GM12878 (cell line): ENCODE data around the gene SLAMF8.

Experiments used
- CTCF ChIP-seq, 3 experiments: IDR thresholded peaks in 2 of 3; conservative IDR thresholded peaks in 1 of 3; 2 replicates each; pipeline ENCODE4 v1.5.1; 2011; ENCODE audit warnings: low read depth in 3 of 3, low read length in 3 of 3, mild to moderate bottlenecking in 3 of 3, control low read depth in 2 of 3, moderate library complexity in 2 of 3, inconsistent platforms in 1 of 3, mixed read lengths in 1 of 3; ENCODE audit not compliant: control insufficient read depth in 2 of 3, insufficient read depth in 1 of 3; ENCODE audit errors: extremely low read depth in 1 of 3
- POLR2AphosphoS5 ChIP-seq: IDR thresholded peaks from 2 replicates; pipeline ENCODE4 v1.6.1; 2011; ENCODE audit warnings: mild to moderate bottlenecking, low read length, inconsistent platforms
- SUPT20H ChIP-seq: IDR thresholded peaks from 2 replicates; pipeline ENCODE4 v1.6.1; 2011; ENCODE audit warnings: low read depth, mild to moderate bottlenecking, low read length, moderate library complexity, borderline replicate concordance; ENCODE audit not compliant: control insufficient read depth
- USF2 ChIP-seq: IDR thresholded peaks from 2 replicates; pipeline ENCODE4 v1.6.1; 2011; ENCODE audit warnings: low read depth, low read length, improper control_type of control experiment, borderline replicate concordance
- TF ChIP-seq, protein P1 (sequence below): fragments of 450-650 bp; formaldehyde crosslinking; IDR thresholded peaks from 2 replicates; pipeline ENCODE4 v1.4.0; 2022; ENCODE audit warnings: mild to moderate bottlenecking, moderate library complexity
- TF ChIP-seq, protein P2 (sequence below): IDR thresholded peaks from 2 replicates; pipeline ENCODE4 v1.6.1; 2012; ENCODE audit warnings: low read depth, low read length, improper control_type of control experiment

DNA sequence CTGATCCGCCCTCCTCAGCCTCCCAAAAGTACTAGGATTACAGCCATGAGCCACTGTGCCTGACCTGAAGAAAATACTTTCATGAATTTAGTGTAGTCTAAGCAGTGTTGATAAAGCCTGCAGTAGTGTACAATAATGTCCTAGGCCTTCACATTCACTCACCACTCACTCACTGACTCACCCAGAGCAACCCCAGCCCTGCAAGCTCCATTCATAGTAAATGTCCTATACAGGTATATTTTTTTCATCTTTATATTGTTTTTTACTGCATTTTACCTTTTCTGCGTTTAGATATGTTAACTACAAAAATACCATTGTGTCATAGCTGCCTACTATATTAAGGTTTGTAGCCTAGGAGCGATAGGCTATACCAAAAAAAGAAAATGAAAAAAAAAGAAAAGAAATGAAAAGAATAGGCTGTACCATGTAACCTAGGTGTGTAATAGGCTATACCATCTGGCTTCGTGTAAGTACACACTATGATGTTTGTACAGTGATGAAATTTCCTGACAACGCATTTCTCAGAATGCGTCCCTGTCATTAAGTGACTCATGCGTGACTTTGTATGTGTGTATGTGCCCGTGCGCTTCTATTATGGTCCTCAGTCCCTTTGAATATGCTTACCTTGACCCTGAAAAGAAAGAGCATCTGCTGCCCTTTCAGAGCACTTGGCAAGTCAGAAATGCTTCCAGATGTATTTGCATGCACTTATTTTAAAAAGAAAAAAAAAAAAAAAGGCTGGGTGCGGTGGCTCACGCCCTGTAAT lies 9.2 kb upstream of the SLAMF8 start:
- TF ChIP-seq, protein P1, sequence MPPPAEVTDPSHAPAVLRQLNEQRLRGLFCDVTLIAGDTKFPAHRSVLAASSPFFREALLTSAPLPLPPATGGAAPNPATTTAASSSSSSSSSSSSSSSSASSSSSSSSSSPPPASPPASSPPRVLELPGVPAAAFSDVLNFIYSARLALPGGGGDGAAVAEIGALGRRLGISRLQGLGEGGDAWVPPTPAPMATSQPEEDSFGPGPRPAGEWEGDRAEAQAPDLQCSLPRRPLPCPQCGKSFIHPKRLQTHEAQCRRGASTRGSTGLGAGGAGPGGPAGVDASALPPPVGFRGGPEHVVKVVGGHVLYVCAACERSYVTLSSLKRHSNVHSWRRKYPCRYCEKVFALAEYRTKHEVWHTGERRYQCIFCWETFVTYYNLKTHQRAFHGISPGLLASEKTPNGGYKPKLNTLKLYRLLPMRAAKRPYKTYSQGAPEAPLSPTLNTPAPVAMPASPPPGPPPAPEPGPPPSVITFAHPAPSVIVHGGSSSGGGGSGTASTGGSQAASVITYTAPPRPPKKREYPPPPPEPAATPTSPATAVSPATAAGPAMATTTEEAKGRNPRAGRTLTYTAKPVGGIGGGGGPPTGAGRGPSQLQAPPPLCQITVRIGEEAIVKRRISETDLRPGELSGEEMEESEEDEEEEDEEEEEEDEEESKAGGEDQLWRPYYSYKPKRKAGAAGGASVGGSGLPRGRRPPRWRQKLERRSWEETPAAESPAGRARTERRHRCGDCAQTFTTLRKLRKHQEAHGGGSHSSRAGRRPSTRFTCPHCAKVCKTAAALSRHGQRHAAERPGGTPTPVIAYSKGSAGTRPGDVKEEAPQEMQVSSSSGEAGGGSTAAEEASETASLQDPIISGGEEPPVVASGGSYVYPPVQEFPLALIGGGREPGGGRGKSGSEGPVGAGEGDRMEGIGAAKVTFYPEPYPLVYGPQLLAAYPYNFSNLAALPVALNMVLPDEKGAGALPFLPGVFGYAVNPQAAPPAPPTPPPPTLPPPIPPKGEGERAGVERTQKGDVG (CRISPR knock-in tag) = no peak
- no peak for TF ChIP-seq CTCF (IDR thresholded peaks at IDR 0.05 in 2 of 3, conservative IDR thresholded peaks at IDR 0.05 in 1 of 3; ENCODE audit: control insufficient read depth in 2 of 3, extremely low read depth in 1 of 3, insufficient read depth in 1 of 3, low read depth in 3 of 3, low read length in 3 of 3)
- TF ChIP-seq POLR2AphosphoS5 = no peak
- TF ChIP-seq, protein P2, sequence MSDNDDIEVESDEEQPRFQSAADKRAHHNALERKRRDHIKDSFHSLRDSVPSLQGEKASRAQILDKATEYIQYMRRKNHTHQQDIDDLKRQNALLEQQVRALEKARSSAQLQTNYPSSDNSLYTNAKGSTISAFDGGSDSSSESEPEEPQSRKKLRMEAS = no peak
- no peak for TF ChIP-seq SUPT20H
- no peak for TF ChIP-seq USF2
